T1000 (cell line): ENCODE data around the gene RARS1.

Experiments used
- DNase-seq: peaks from one replicate; lab custom pipeline; 2025; ENCODE audit warnings: mixed read lengths; lab: John Stamatoyannopoulos, UW

RARS1 gene

DNA sequence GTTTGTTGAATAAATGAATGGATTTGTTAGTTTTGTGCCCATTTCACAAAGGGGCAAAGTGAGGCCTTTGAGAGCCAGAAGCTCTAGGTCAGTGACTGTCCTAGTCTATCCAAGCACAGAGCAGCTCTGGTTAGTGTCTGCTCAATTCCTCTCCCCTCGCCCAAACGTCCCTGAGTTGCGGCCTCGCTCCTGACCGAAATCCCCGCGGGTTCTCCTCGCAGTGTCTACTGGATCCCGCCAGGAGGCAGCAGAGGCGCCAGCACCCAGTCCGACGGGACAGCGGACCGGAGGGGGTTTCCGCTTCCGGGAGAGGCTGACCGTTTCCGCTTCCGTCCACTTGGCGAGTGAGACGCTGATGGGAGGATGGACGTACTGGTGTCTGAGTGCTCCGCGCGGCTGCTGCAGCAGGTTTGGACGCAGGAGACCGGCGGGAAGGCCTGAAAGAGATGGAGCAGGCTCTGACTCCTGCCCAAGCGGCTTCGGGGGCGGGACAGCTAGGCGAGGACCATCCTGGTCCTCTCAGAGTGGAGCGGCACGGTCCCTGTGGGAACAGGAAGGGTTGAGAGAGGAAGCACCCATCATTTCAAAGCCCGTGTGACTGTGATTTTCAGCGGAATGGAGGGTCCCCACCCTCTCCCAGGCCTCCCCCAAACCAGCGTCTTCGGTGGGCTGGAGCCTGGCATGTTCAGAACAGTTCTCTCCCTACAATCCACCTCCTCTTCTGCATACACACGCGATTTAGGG lies at the start of gene RARS1:
RARS1 (plus strand) TSS at position 336 of the 744 bp plus-strand sequence; CDS start at position 364, 28 bp downstream.
- DNase-seq = peak; percentile 88

DNA sequence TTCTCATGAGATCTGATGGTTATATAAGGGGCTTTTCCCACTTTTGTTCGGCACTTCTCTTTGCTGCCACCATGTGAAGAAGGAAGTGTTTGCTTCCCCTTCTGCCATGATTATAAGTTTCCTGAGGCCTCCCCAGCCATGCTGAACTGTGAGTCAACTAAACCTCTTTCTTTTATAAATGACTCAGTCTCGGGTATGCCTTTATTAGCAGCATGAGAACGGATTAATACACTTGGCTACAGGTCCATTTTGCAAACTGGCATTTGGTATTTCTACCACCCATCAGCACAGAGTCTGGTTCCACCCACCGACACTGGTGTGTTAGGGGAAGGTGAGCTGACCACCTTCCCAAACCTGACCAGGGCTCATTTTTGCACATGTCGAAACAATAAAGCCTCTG lies 47.9 kb upstream of the RARS1 start:
- DNase-seq = no peak

DNA sequence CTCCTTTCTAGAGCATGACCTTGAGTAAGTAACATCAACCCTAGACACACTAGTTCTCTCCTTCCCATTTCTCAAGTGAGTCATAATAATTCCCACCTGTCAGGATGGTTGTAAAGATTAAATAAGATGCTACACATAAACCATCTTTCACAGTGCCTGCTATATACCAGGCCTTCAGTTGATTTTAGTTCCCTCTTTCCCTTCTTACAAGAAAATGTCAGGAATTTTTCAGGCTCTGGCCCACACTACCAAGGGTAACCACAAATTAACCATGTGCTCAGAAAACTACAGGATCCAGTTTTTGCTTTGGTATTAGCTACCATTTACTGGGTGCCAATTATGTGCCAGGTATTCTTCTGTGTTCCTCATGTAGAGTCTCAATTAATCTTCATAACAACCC lies 42.7 kb upstream of the RARS1 start:
- no peak for DNase-seq

DNA sequence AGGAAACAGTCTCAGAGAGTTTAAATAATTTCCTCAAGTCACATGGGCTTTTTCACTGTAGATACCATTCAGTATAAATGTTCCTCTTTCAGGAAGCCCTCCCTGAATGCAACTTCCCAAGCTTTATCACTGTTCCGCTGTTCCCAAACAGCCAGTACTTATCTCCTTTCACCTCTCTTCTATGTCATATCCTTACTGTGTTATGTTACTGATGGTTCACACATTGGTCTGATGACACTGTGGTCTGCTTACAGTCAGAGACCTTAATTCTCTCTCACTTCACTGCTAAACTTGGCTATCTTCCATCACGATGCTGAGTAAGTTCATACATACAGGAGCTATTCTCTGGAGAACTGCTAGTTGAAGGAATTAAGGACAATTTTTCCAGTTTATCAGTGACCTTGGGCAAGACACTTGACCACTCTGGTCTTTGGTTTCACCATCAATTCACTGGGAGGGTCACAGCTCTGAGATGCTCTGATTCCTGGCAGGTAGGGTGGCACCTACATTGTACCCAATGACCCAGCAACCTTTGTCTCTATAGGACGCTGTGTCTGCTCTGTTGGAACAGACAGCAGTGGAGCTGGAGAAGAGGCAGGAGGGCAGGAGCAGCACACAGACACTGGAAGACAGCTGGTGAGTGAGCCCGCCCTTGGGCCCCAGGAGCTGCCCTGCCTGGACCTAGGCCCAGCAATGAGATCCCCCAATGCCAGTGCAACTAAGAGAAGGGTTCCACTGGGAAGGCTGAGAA lies 42.1 kb upstream of the RARS1 start:
- DNase-seq = no peak

DNA sequence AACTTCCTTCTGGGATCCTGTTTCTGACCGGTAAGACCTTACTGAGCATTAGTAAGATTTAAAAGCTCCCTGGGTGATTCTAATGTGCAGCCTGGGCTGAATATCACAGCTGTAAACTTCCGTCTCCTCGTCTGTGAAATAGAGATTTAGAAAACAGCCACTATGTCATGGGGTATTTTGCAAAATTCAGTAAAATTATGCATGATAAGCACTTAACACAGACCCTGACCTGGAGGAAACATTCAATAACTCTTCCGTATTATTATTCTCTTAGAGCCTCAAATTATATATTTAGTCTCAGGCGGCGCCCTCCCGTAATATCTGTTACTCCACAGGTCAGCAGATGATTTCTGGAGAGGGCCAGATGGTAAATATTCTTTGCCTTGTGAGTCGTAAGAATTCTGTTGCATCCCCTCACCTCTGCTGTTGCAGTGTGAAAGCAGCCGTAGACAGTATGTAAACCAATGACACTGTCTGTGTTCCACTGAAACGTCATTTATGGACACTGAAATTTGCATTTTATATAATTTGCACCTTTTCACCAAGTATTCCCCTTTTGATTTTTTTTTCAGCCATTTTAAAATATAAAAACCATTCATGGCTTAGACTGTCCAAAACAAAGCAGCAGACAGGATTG lies 39.2 kb upstream of the RARS1 start:
- no peak for DNase-seq

DNA sequence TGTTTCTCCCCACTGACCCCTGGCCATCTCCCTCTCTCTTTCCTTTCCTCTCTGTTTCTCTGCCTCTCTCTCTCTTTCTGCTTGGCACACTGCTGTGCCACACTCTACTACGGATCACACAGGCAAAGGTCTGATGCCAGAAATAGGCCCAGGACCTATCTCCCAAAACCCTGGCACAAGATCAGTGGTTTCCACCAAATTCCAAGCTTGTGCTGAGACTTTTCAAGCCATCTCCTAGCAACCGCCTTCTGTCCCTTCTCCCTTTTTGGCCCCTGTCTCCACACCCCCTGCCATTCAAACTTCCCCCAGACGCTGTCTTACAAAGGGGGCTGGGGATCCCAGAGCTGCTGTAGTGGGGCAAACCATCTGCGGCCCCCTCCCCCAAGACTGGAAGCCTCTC lies 38.5 kb upstream of the RARS1 start:
- no peak for DNase-seq

DNA sequence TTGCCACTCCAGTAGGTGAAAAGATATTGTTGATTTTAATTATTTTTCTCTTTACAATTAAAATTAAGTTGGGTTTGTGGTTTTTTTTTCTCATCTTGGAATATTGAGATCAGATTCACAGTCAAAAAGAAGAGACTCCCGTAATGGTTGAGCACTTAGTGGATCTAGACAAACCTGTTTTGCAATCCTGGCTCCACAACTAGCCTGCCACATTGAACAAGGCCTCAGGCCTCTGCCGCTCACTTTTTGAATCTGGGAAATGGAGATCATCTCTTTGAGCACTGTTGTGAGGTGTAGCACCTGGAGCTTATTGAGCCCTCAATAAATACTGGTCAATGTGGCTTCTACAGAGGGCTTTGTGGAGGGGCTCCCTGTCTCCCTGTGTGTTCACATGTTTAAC lies 37.1 kb upstream of the RARS1 start:
- no peak for DNase-seq

DNA sequence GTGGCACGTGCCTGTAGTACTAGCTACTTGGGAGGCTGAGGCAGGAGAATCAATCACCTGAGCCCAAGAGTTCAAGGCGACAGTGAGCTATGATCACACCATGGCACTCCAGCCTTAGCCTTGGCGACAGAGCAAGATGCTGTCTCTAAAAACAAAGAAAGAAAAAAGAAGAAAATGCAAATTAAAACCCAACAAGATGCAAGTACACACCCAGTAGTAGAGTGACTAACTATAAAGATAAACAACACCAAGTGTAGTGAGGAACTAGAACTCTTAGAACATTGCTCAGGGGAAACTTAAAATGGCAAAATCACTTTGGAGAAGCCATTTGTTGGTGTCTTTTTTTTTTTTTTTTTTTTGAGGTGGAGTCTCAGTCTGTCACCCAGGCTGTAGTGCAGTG lies 34.7 kb upstream of the RARS1 start:
- DNase-seq = no peak

DNA sequence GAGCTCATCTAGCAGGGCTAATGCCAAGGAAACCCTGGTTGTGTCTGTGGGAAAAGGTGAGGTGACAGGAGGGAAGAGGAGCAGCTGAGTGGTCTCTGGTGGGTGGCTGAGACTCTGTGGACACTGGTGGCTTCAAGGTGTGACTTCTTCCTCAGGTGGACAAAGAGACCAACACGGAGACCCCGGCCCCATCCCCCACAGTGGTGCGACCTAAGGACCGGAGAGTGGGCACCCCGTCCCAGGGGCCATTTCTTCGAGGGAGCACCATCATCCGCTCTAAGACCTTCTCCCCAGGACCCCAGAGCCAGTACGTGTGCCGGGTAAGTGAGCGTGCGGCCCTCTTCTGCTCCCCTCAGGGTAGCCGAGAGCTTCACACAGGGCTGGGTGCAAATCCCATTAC lies 31.1 kb upstream of the RARS1 start:
- DNase-seq = no peak

DNA sequence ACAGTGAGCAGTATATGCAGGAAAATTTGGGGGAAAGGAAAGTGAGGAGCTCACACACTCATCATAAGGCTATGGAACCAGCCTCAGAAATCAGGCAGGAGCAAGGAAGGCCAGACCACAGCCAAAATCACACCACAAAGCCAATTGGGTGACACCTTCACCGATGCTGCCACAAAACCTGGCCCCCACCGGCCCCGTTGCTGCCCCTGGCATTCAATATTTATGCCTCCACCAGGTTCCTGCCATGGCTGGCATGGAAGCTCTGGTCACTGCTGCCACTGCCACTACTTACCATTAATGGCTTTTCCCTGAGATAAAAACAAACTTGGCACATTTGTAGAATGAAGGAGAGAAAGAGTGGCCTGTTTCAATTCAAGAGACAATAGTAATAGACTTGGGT lies 28.7 kb upstream of the RARS1 start:
- DNase-seq = no peak

DNA sequence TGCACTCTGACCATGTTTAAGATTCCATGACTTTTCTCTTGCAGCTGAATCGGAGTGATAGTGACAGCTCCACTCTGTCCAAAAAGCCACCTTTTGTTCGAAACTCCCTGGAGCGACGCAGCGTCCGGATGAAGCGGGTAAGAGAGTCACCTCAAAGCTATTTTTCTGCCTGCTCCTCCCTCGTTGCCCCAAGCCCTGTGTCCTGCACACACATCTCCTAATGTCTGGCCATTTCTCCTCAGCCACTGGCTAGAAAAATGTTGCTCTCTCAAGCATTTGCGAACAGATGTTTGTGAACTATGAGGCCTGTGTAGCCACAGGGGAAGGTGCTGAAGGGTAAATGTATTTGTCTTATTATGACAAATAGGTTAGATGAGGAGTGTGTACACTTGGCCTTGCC lies 25.7 kb upstream of the RARS1 start:
- no peak for DNase-seq

DNA sequence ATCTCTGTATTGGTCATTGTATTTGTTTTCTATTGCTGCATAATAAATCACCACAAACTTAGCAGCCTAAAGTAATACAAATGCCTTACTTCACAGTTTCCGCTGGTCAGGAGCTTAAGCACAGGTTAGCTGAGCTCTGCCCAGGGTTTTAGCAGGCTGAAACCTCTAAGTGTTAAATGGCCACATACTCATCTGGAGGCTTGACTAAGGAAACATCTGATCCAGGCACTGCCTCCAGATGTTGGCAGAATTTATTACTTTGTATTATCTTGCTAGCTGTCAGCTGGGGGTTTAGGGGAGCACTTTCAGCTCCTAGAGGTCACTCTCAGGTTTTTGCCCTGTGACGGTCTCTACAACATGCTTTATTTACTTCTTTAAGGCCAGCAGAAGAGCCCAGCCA lies 23.2 kb upstream of the RARS1 start:
- DNase-seq = no peak

DNA sequence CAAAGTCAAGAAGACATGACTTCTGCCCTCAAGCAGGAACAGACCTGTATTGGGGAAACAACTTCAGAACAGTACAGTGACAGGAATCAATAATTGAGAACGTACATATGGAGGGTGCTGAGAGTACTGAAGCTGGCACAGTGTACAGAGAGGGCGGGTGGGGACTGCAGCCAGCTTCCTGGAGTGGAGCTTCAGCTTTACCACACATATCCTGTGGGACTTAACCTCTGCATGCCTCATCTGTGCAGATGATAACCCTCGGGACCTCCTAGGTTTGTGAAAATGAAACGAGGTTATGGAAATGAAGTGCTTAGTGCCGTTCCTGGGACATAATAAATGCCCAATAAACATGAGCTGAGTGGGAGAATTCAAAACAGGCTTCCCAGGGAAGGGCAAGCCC lies 22.1 kb upstream of the RARS1 start:
- no peak for DNase-seq

DNA sequence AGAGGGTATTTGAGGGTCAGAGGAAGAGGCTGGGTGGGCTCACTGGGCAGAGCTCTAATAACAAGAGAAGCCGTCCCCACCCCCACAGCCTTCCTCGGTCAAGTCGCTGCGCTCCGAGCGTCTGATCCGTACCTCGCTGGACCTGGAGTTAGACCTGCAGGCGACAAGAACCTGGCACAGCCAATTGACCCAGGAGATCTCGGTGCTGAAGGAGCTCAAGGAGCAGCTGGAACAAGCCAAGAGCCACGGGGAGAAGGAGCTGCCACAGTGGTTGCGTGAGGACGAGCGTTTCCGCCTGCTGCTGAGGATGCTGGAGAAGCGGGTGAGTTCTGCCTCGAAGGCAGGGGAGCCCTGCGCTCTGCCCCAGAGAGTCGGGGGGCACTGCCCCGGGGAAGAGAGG lies 21.6 kb upstream of the RARS1 start:
- DNase-seq = no peak

DNA sequence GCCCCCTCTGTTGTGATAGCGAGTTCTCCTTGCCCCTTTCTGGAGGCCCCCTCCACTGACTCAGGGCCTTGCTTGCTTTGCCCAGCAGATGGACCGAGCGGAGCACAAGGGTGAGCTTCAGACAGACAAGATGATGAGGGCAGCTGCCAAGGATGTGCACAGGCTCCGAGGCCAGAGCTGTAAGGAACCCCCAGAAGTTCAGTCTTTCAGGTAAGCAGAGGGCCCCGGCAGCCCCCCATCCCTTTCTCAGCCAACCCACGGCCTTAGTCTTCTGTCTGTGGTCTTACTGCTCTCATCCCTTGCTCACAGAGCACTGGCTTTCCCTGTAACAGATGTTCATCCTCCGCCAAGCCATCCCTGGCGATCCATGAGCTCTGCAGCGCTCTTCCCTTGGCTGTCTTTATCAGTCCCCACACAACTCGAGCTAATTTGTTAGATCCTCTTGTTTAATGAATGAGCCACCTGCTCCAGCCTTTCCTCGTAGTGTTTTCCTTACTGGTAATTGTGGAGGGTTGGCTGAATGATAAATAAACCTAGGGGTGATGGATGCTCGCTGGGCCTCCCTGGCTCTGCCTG lies 18.4 kb upstream of the RARS1 start:
- no peak for DNase-seq

DNA sequence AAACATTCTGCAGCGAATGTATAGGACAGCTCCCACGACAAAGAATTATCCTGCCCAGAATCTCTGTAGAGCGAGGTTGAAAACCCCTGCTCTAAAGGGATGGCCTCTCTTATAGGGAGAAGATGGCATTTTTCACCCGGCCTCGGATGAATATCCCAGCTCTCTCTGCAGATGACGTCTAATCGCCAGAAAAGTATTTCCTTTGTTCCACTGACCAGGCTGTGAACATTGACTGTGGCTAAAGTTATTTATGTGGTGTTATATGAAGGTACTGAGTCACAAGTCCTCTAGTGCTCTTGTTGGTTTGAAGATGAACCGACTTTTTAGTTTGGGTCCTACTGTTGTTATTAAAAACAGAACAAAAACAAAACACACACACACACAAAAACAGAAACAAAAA lies 17.4 kb upstream of the RARS1 start:
- no peak for DNase-seq

DNA sequence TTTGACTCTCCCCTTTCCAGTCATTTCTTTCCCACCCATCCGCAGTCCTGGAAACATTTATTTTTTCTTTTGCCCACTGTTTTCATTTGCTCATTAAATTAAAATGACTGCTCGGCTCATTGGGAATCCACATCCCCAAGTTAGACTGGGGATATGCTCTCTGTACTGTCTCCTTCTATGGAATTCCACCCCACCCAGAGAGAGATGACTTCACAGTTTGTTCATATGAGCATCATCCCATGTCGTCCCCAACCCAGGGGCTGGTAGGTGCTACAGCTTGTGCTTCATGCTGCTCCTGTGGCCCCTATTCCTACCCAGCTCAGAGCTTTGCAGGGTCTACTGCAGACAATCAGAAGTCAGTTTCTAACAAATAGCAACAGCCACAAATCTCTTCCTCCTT lies 16.5 kb upstream of the RARS1 start:
- no peak for DNase-seq

DNA sequence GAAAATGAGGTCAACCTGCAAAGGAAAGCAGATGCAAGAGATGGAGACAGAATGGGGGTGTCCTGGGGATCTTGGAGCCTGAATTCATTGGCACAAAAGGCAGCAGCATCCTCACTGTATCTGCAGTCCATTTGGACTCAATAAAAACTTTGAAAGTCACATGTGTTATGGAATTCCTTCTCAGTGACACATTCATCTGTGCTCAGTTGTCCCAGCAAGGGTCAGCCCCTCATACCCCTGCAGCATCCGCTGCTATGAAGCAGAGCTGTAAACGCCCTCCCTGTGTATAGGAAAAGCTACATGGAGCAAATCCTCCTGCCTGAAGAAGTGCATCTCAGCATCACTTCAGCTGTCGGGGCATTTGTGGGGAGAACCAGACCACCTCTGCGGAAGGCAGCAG lies 14.5 kb upstream of the RARS1 start:
- no peak for DNase-seq

DNA sequence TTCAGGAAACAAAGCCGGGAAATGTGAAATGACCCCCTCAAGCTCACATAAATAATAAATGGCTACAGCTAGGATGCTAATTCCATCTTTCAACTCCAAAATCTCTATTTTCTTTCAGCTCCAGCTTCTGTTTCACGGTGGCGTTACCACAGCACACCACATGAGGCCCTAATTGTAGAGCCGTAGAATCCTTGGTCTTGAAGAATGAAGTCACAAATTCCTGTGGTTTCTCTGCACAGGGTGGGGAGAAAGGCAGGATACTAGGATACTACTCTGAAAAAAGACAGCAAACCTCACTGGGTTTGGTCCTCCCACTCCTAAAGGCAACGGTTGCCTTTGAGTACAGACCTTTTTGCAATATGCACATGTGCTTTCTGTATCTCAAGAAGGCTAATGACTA lies 13.9 kb upstream of the RARS1 start:
- peak; percentile 31 for DNase-seq

DNA sequence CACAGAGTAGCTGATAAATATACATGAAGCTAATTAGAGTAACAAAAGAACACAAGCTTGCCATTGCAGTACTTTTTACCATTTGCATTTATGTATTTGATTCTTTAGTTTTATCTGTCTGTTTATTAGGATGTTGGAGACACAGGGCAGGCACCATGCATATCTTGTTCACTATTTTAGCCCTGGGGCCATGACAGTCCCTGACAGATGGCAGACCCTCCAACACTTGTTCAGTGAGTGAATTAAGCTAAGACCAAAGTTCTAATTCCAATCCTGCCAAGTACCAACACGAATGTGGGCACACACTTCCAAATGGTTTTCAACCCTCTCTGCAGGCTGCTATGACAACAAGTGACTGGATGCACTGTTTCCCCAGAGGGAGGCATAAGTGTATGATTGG lies 12.0 kb upstream of the RARS1 start:
- DNase-seq = no peak

DNA sequence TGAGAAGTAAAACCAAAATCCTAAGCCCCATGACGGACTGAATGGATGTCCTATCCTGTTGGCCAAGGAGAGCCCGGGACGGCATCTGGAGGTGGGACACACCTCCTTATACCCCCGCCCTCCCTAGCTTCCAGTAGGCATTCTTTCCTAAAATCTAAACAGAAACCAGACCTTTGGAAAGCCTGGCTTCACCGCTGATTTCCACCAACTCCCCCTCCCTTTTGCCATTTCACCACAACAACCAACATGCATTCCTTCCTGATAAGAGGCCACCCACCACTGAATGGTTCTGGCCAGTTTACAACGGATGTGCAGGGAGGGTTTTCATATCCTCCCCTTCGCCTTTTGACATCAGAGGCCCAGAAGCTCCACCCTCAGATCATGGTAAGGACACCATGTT lies 9.2 kb upstream of the RARS1 start:
- no peak for DNase-seq

DNA sequence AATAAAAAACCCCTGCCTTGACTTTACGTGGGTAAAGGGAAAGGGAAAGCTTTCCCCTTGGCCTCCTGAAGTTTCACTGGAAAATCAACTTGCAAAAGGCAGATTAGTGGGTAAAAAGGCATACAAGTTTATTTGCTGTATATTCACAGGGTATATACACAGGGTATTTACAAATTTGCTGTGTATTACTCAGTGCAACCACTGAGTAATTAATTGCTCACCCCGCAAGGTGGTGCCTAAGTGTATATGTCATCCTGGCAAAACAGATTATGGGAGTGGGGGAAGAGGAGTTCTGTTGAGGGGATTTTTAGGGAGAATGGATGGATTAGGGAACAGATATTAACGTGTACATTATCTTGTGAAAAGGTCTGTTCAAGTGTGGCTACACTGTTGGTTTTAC lies 7.1 kb upstream of the RARS1 start:
- DNase-seq = no peak

DNA sequence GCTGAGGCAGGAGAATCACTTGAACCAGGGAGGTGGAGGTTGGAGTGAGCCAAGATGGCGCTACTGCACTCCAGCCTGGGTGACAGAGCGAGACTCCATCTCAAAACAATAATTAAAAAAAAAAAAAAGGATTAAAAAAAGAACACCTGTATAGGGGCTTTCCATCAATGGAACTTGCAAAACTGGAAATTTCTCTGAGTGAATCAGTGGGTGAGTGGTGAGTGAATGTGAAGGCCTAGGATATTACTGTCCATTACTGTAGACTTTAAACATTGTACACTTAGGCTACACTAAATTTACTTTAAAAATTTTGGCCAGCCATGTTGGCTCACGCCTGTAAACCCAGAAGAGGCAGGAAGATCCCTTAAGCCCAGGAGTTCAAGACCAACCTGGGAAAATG lies 5.7 kb upstream of the RARS1 start:
- DNase-seq = no peak
